ENCODE measurements around the gene TREM1. TPM values are rescaled to one million over a fixed set of nuclear protein-coding genes. Genes with fewer than 3 reads are reported as not detected.
"Not testable (repeated sequence)": the region's sequence is repeated elsewhere in the genome, so short reads cannot be mapped to it uniquely, and the experiment has no call there.

The TREM1 gene
- polyA plus RNA-seq, 3 donors, result 0.09 TPM; not detected in 2

DNA sequence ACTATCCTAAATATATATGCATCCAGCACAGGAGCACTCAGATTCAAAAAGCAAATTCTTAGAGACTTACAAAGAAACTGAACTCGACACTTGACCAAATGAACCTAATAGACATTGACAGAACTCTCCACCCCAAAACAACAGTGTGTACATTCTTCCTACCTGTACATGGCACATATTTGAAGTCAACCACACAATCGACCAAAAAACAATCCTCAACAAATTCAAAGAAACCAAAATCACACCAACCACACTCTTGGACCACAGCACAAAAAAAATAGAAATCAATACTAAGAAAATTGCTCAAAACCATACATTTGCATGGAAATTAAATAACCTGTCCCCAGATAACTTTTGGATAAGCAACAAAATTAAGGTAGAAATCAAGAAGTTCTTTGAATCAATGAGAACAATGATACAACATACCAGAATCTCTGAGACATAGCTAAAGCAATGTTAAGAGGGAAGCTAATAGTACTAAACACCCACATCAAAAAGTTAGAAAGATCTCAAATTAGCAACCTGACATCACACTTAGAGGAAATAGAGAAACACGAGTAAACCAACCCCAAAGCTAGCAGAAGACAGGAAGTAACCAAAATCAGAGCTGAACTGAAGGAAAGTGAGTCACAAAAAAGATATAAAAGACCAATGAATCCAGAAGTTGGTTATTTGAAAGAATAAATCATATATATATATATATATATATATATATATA lies 12.5 kb upstream of the TREM1 start:
- DNase-seq, result no peak

DNA sequence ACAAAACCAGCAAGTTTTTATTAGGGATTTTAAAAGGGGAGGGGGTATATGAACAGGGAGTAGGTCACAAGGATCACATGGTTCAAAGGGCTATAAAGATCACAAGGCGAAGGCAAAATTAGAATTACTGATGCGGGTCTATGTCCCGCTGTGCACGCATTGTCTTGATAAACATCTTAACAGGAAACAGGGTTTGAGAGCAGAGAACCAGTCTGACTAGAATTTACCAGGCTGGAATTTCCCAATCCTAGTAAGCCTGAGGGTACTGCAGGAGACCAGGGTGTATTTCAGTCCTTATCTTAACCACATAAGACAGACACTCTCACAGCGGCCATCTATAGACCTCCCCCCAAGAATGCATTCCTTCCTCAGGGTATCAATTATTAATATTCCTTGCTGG lies 10.8 kb upstream of the TREM1 start:
- DNase-seq, result not testable (repeated sequence)

DNA sequence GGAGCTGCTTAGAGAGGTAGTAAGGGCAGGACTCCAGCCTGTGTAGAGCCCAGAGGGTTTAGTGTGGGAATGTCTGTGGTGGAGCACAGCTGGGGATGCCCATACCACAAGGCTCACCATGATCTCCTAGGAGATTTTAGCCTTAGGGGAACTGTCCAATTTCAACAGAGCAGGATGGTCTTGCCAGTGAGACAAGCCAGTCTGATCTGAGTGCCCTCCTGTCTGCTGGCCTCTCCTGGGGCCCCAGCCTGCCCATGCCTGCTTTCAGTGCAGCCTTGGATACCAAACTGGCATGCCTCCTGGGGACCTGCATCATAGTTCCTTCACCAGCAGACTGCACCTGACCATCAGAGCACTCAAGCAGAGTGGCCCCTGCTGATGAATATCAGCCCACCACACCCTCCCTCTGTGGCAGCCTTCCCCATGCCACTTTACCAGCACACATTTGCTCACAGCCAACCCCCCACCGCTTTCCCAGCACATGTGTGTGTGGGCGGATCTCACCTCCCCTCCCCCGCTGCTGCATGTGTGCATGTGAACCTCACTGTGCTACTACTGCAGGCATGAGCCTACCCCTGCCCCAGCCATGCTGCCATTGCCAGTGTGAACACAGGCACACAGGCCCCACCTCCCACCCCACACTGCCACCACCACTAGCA lies 7.9 kb upstream of the TREM1 start:
- DNase-seq, result no peak

GRCh38 chr6:41291717-41292116 lies 5.2 kb upstream of the TREM1 start:
- DNase-seq, result no peak

- DNase-seq, result no peak
These were observed 3.3 kb upstream of the TREM1 start for GRCh38 chr6:41289815-41290214.

DNA sequence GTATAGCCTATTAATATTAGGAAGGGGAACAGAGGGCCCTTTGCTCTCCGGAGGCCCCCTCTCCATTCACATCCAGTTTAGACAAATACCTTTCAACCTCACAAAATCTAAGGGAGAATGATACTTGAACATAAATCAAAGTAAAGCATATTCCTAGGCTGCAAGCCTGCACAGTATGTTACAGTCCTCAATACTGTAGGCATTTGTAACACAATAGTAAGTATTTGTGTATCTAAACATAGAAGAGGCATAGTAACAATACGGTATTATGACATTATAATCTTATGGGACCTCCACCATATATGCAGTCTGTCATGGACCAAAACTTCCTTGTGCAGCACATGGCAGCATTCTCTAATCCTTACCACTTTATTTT lies 2.3 kb upstream of the TREM1 start:
- no peak for DNase-seq

DNA sequence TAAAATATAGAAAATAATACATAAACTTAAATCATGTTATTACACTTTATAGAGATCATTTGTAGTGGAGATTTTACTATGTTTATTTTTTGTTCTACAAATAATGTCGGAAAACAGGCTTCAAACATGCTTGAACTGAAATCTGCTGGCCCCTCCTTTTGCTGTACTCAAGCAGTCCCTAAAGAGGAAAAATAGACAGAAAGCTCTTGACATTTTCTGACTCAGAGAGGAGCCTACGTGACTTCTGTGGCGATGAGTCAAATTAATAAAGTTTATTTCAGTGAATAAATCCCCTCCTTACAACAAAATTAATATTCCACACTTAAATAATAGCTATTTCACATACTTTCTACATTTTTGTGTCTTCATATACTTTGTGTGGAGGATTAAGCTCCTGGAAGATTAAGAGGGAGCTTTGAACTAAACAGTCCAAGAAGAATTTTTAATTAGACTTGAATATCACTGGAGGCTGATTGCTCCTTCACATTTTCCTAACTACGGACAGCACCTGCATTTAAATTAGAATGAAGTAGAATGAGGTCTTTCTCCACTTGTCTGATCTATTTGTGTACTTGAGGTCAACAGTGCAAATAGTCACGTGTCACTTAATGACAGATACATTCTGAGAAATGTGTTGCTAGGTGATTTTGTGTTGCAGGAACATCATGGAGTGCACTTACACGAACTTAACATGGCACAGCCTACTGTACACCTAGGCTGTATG lies 1.7 kb upstream of the TREM1 start:
- DNase-seq, result no peak

GRCh38 chr6:41284726-41285125 lies 1.8 kb downstream of the TREM1 start:
- peak; percentile 52 for DNase-seq

DNA sequence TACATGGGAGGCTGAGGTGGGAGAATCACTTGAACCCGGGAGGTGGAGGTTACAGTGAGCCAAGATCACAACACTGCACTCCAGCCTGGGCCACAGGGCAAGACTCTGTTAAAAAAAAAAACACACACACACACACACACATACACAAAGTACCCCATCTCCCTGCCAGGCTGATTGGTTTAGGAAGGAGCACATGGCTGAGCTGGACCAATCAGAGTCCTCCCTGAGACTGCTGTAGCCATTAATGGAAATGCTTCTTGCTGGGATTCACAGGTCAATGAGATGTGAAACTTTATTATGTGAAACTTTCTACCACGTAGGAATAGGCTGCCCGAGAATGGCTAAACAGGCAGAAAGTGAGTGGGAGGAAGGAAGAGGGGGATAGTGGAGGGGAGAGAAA lies 2.9 kb downstream of the TREM1 start:
- DNase-seq, result no peak

- no peak for DNase-seq
These were observed 6.0 kb downstream of the TREM1 start for GRCh38 chr6:41280381-41281057.

DNA sequence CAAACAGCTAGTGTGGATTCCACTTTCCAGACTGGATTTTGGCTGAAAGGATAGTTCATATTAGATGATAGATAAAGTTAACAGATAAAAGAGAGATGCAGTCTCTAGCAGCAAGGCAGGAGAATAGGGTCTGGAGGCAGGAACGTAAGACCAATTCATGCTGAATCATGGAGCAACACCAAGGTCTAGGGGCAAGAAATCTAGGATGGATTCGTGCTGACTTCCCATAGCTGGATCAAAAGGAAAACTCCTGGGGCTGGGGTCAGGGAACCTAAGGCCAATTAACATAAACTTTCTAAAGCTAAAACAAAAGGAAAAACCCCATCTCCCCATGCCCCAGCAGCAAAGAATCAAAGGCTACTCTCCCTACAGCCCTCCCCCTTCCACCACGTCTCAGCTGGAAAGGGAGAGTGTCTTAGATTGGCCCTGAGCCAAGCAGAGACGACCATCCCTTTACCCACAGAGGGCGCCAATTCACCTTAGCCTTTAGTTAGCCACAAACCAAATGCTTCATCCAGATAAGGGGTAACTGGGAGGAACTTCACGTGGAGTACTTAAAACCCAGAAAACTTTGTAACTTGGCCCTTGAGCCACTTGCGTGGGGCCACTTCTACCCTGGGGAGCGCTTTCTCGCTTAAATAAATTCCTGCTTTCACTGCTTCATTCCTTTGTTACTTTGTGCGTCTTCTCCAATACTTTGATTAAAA lies 7.6 kb downstream of the TREM1 start:
- DNase-seq, result peak; percentile 70

DNA sequence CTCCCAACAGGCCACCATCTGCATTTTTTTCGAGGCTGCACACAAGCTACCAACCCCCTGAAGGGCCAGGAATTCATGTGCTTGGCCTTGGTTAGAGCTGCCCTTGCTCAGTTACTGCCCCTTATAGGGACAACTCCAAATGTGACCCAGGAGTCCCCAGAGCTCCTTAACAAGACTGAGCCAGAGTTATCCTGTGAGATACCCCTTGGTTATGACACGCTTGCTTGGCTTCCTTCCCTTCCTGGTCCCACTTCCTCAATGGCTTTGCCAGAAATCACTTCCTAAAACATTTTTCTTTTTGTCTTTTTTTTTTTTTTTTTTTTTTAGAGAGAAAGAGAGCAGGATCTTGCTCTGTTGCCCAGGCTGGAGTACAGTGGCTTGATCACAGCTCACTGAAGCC lies 8.9 kb downstream of the TREM1 start:
- no peak for DNase-seq

GRCh38 chr6:41275489-41275888 lies 11.0 kb downstream of the TREM1 start:
- DNase-seq, result no peak

GRCh38 chr6:41274256-41274655 lies 12.2 kb downstream of the TREM1 start:
- no peak for DNase-seq

- no peak for DNase-seq
These were observed 12.8 kb downstream of the TREM1 start for GRCh38 chr6:41273714-41274113.

DNA sequence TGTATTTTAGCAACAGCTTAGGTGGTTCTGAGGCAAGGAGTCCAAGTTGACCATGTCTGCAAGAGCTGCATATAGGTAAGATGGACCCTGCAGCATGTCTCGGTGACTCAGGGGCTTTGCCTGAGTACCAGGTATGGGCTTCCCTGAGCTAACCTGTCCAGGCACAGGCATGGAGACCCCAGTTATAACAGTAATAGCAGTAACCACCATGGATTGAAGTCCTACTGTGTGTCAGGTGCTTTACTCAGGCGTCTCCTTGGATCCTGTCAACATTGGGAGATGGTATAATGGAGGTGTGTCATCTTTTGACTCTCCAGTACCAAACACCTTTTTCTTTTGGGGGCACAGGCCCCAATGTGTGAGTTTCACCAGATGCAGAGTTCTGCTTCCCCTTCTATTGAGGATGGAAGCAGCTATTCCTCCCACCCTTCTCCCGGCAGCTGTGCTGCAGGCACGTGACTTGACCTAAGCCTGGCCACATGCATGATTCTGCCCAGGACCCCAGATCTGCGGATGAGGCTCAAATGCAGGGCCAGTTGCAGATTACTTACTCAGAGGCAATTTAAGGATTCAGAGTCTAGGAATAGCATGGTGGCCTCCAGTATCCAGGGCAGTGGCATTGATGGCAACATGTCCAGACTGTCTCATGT lies 13.8 kb downstream of the TREM1 start:
- no peak for DNase-seq

- no peak for DNase-seq
These were observed 14.5 kb downstream of the TREM1 start for GRCh38 chr6:41271901-41272395.

- no peak for DNase-seq
These were observed 16.8 kb downstream of the TREM1 start for GRCh38 chr6:41269716-41270115.

GRCh38 chr6:41269166-41269565 lies 17.3 kb downstream of the TREM1 start:
- no peak for DNase-seq

DNA sequence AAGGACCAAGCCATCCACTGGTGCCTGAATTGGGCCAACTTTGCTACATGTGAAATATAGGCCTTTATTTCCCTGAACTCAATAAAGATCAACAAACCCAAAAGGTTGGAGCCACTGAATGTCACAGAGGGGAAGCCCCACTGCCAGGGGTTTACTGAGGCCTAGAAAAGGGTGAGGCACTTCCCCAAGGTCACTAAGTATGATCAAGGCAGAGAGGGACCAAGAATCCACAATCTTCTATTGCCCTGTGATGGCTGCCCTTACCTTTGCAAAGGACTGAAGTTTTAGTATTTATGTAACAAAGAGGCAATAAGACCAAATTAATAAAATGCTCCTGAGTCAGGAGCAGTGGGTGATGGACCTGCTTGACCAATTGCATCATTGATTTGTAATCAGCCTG lies 18.0 kb downstream of the TREM1 start:
- DNase-seq, result no peak

- DNase-seq, result no peak
These were observed 19.9 kb downstream of the TREM1 start for GRCh38 chr6:41266541-41266940.

Measured in renal pelvis (tissue), 4 donors.